Measurements from ENCODE around the gene CASP8. TPM values are rescaled to one million over a fixed set of nuclear protein-coding genes. Genes with fewer than 3 reads are reported as not detected.

Gene CASP8
- total RNA-seq, 1 donor from 2014 or later = 14.2 TPM

GRCh38 chr2:201269764-201270163 is 9.4 kb downstream of the CASP8 start:
- Histone ChIP-seq H3K4me3 (ENCODE audit: low read depth, low read length) (no peak overlapping the region), H3K36me3 (ENCODE audit: control insufficient read depth, insufficient read depth, low read length) (no peaks in the 10 kb centered on the region), H3K27me3 (ENCODE audit: control insufficient read depth, insufficient read depth, low read length) (no peaks in the 10 kb centered on the region)
- no peak for DNase-seq (ENCODE audit: low read depth)
- TF ChIP-seq CTCF (IDR thresholded peaks at IDR 0.05; ENCODE audit: insufficient read depth, low read length, poor library complexity, severe bottlenecking) = no peak

GRCh38 chr2:201270293-201271001 is 10.1 kb downstream of the CASP8 start:
- H3K36me3 ChIP-seq (ENCODE audit: control insufficient read depth, insufficient read depth, low read length) = no peaks in the 10 kb centered on the region
- TF ChIP-seq CTCF (IDR thresholded peaks at IDR 0.05; ENCODE audit: insufficient read depth, low read length, poor library complexity, severe bottlenecking) = no peak
- no peak overlapping the region for H3K4me3 ChIP-seq (ENCODE audit: low read depth, low read length)
- H3K27me3 ChIP-seq (ENCODE audit: control insufficient read depth, insufficient read depth, low read length) = no peaks in the 10 kb centered on the region
- DNase-seq (ENCODE audit: low read depth) = no peak

- Histone ChIP-seq H3K4me3 (ENCODE audit: low read depth, low read length) (no peak overlapping the region), H3K27me3 (ENCODE audit: control insufficient read depth, insufficient read depth, low read length) (no peaks in the 10 kb centered on the region), H3K36me3 (ENCODE audit: control insufficient read depth, insufficient read depth, low read length) (no peaks in the 10 kb centered on the region)
- no peak for DNase-seq (ENCODE audit: low read depth)
- no peak for TF ChIP-seq CTCF (IDR thresholded peaks at IDR 0.05; ENCODE audit: insufficient read depth, low read length, poor library complexity, severe bottlenecking)
Measured at GRCh38 chr2:201271917-201272316, 11.6 kb downstream of the CASP8 start.

- no peaks in the 10 kb centered on the region for H3K27me3 ChIP-seq (ENCODE audit: control insufficient read depth, insufficient read depth, low read length)
- no peaks in the 10 kb centered on the region for H3K36me3 ChIP-seq (ENCODE audit: control insufficient read depth, insufficient read depth, low read length)
- DNase-seq (ENCODE audit: low read depth) = no peak
- TF ChIP-seq CTCF (IDR thresholded peaks at IDR 0.05; ENCODE audit: insufficient read depth, low read length, poor library complexity, severe bottlenecking) = no peak
- H3K4me3 ChIP-seq (ENCODE audit: low read depth, low read length) = no peak overlapping the region
Measured at GRCh38 chr2:201273330-201273983, 13.1 kb downstream of the CASP8 start.

- TF ChIP-seq CTCF (IDR thresholded peaks at IDR 0.05; ENCODE audit: insufficient read depth, low read length, poor library complexity, severe bottlenecking) = no peak
- Histone ChIP-seq H3K36me3 (ENCODE audit: control insufficient read depth, insufficient read depth, low read length) (no peaks in the 10 kb centered on the region), H3K27me3 (ENCODE audit: control insufficient read depth, insufficient read depth, low read length) (no peaks in the 10 kb centered on the region), H3K4me3 (ENCODE audit: low read depth, low read length) (no peak overlapping the region)
- DNase-seq (ENCODE audit: low read depth) = no peak
Measured at GRCh38 chr2:201275069-201275468, 14.7 kb downstream of the CASP8 start.

Measured in kidney epithelial cell (primary cell).